Sigmoid colon (tissue), 7 donors: ENCODE results near the gene RANGRF. TPM values are rescaled to one million over a fixed set of nuclear protein-coding genes. Genes with fewer than 3 reads are reported as not detected.

Experiments used
- DNase-seq: peaks from one replicate; pipeline ENCODE4 v3.0.0-alpha.2; 2019
- H3K27ac ChIP-seq, 4 donors: fragments of 200-600 bp; sonication (generic); one replicate each; pipeline ENCODE4 v1.5.1; 2016 to 2019; ENCODE audit warnings: mild to moderate bottlenecking in 1 of 4
- H3K27me3 ChIP-seq, 3 donors: fragments of 200-600 bp; sonication (generic); one replicate each; pipeline ENCODE4 v1.5.1; 2019; ENCODE audit warnings: mild to moderate bottlenecking in 1 of 3
- H3K36me3 ChIP-seq, 4 donors: fragments of 200-600 bp; sonication (generic); one replicate each; pipeline ENCODE4 v1.5.1; 2016 to 2019
- H3K4me1 ChIP-seq, 4 donors: fragments of 200-600 bp; sonication (generic); one replicate each; pipeline ENCODE4 v1.5.1; 2017 to 2019
- H3K4me3 ChIP-seq, 4 donors: fragments of 200-600 bp; sonication (generic); one replicate each; pipeline ENCODE4 v1.5.1; 2017 to 2019; ENCODE audit warnings: mild to moderate bottlenecking in 2 of 4, moderate library complexity in 1 of 4
- H3K9me3 ChIP-seq, 4 donors: fragments of 200-600 bp in 3 of 4; sonication (generic) in 3 of 4; one replicate each; pipeline versions ENCODE4 v1.5.1 to v1.6.1; 2013 to 2019
- CTCF ChIP-seq, 4 experiments: fragments of 450-650 bp in 3 of 4; fragments of 200-600 bp in 1 of 4; IDR thresholded peaks; one replicate each; pipeline ENCODE4 v1.5.1; 2016 to 2019; ENCODE audit warnings: antibody characterized with exemption in 4 of 4, mild to moderate bottlenecking in 3 of 4, moderate library complexity in 2 of 4
- EP300 ChIP-seq, 4 donors: sonication (generic); formaldehyde crosslinking; IDR thresholded peaks; one replicate each; pipeline ENCODE4 v1.6.1; 2017; ENCODE audit warnings: antibody characterized with exemption in 4 of 4
- POLR2A ChIP-seq, 2 donors: fragments of 450-650 bp; IDR thresholded peaks; one replicate each; pipeline ENCODE4 v1.6.1; 2016; ENCODE audit warnings: antibody characterized with exemption in 2 of 2, mild to moderate bottlenecking in 2 of 2, moderate library complexity in 2 of 2
- POLR2AphosphoS5 ChIP-seq, 4 donors: sonication (generic); formaldehyde crosslinking; IDR thresholded peaks; one replicate each; pipeline ENCODE4 v1.6.1; 2017; ENCODE audit warnings: antibody characterized with exemption in 4 of 4
- WGBS, 2 donors: extraction: QIAGEN DNeasy Blood & Tissue Kit; methylation state at CpG; one replicate each; pipeline ENCODE4 v1.1.7; 2013; 5-methylcytosine and 5-hydroxymethylcytosine counted together
- intact Hi-C: fragments of 100-400 bp; cut with DNase I; formaldehyde crosslinking; loops from one replicate; pipeline ENCODE4 v1.15.1; 2023
- polyA plus RNA-seq, 3 donors: library from polyadenylated mRNA; stranded (reverse); fragments of 200-250 nt; gene quantifications; one replicate each; pipeline ENCODE4 v1.2.3, GENCODE V29; 2013
- total RNA-seq, 4 donors: library from RNA; depleted of rRNA; stranded (reverse); fragments of >200 nt; gene quantifications; one replicate each; pipeline ENCODE4 v1.1.0, GENCODE V29; 2016
- donor health status: healthy with polysubstance abuse.
- donor health status: Bipolar disorder and iron deficiency.
- donor health status: healthy.

Gene RANGRF
- total and polyA plus RNA-seq, 7 donors = 20.8 to 46.6 (median 27.5) TPM

GRCh38 chr17:8282345-8282744 is 6.1 kb upstream of the RANGRF start:
- 76 to 79% methylated on average over 3 of the region's 3 CpGs for WGBS, 2 donors
- no peaks in the 10 kb centered on the region for H3K27me3 ChIP-seq
- no peak overlapping the region for H3K4me3 ChIP-seq
- intact Hi-C loops = no loop called here
- no peaks in the 10 kb centered on the region for H3K4me1 ChIP-seq
- no peak for DNase-seq
- no peaks in the 10 kb centered on the region for H3K36me3 ChIP-seq
- no peak for TF ChIP-seq POLR2A (IDR thresholded peaks at IDR 0.05)
- TF ChIP-seq POLR2AphosphoS5 (IDR thresholded peaks at IDR 0.05) = no peak
- TF ChIP-seq EP300 (IDR thresholded peaks at IDR 0.05) = no peak
- TF ChIP-seq CTCF (IDR thresholded peaks at IDR 0.05) = no peak
- no peak overlapping the region for H3K27ac ChIP-seq
- H3K9me3 ChIP-seq = no peaks in the 10 kb centered on the region

GRCh38 chr17:8283356-8283755 is 5.1 kb upstream of the RANGRF start:
- TF ChIP-seq CTCF (IDR thresholded peaks at IDR 0.05) (no peak), POLR2AphosphoS5 (IDR thresholded peaks at IDR 0.05) (no peak), EP300 (IDR thresholded peaks at IDR 0.05) (no peak), POLR2A (IDR thresholded peaks at IDR 0.05) (no peak)
- DNase-seq = no peak
- Histone ChIP-seq H3K9me3 (no peaks in the 10 kb centered on the region), H3K27me3 (no peaks in the 10 kb centered on the region), H3K36me3 (no peaks in the 10 kb centered on the region), H3K27ac (no peak overlapping the region), H3K4me1 (peaks cover 0 to 8% (median 6%) of the 10 kb centered on the region in 4 donors), H3K4me3 (no peak overlapping the region)
- 74 to 80% methylated on average over 4 of the region's 4 CpGs for WGBS, 2 donors
- intact Hi-C loops = no loop called here

- Histone ChIP-seq H3K4me3 (no peak overlapping the region), H3K27me3 (no peaks in the 10 kb centered on the region), H3K9me3 (no peaks in the 10 kb centered on the region), H3K27ac (no peak overlapping the region), H3K4me1 (peaks cover 0 to 9% (median 8%) of the 10 kb centered on the region in 4 donors), H3K36me3 (no peaks in the 10 kb centered on the region)
- TF ChIP-seq POLR2A (IDR thresholded peaks at IDR 0.05) (no peak), CTCF (IDR thresholded peaks at IDR 0.05) (no peak), EP300 (IDR thresholded peaks at IDR 0.05) (no peak), POLR2AphosphoS5 (IDR thresholded peaks at IDR 0.05) (no peak)
- DNase-seq = no peak
- intact Hi-C loops = no loop called here
- WGBS, 2 donors = 85 to 90% methylated on average over 4 of the region's 4 CpGs
Observed at GRCh38 chr17:8284126-8284525, 4.3 kb upstream of the RANGRF start.

GRCh38 chr17:8285270-8286181 is 2.9 kb upstream of the RANGRF start:
- no peak for DNase-seq
- Histone ChIP-seq H3K4me3 (no peak overlapping the region), H3K4me1 (peaks cover 0 to 18% (median 15%) of the 10 kb centered on the region in 4 donors), H3K9me3 (no peaks in the 10 kb centered on the region), H3K27me3 (no peaks in the 10 kb centered on the region), H3K36me3 (no peaks in the 10 kb centered on the region), H3K27ac (no peak overlapping the region)
- no peak for TF ChIP-seq EP300 (IDR thresholded peaks at IDR 0.05)
- 61 to 72% methylated on average over 10 of the region's 10 CpGs for WGBS, 2 donors
- intact Hi-C loops = no loop called here

GRCh38 chr17:8287651-8288335 is 677 bp upstream of the RANGRF start:
- DNase-seq = no peak
- no peaks in the 10 kb centered on the region for H3K9me3 ChIP-seq
- 7 to 36% methylated on average over 19 of the region's 19 CpGs for WGBS, 2 donors
- peak overlapping the region; percentile 92 to 97 (median 95) for H3K27ac ChIP-seq
- peak overlapping the region; percentile 72 to 84 (median 78) for H3K4me3 ChIP-seq
- intact Hi-C loops = loop anchor here (1.0 kb wide), 1 partner anchor 39 kb away; the partner anchor contains the start of gene CTC1
- no peaks in the 10 kb centered on the region for H3K36me3 ChIP-seq
- no peaks in the 10 kb centered on the region for H3K27me3 ChIP-seq
- TF ChIP-seq EP300 (IDR thresholded peaks at IDR 0.05) (no peak), CTCF (IDR thresholded peaks at IDR 0.05) (no peak), POLR2AphosphoS5 (IDR thresholded peaks at IDR 0.05) (no peak), POLR2A (IDR thresholded peaks at IDR 0.05) (no peak)
- peaks cover 0 to 18% (median 15%) of the 10 kb centered on the region in 4 donors for H3K4me1 ChIP-seq
